Measurements from ENCODE around the gene VSIR. TPM values are rescaled to one million over a fixed set of nuclear protein-coding genes. Genes with fewer than 3 reads are reported as not detected.

Gene VSIR
- total RNA-seq, 1 donor from 2014 or later, result not detected

- no peaks in the 10 kb centered on the region for H3K27me3 Mint-ChIP-seq (ENCODE audit: insufficient read depth, low read depth)
- TF ChIP-seq CTCF (IDR thresholded peaks at IDR 0.05), result no peak
- no peak for TF ChIP-seq EZH2phosphoT487 (IDR thresholded peaks at IDR 0.05)
- TF ChIP-seq EZH2 (IDR thresholded peaks at IDR 0.05), result no peak
These were observed 32.3 kb downstream of the VSIR start for GRCh38 chr10:71741029-71741428.

GRCh38 chr10:71740069-71740653 is 33.2 kb downstream of the VSIR start:
- Histone ChIP-seq H3K36me3 (no peaks in the 10 kb centered on the region), H3K4me1 (peaks cover 10% of the 10 kb centered on the region), H3K27ac (no peak overlapping the region), H3F3A (ENCODE audit: low read depth) (no peaks in the 10 kb centered on the region), H3K4me3 (no peak overlapping the region), H4K20me1 (ENCODE audit: low read depth) (no peaks in the 10 kb centered on the region), H3K27me3 (no peaks in the 10 kb centered on the region), H3K9ac (no peak overlapping the region), H2AFZ (replicated peaks) (no peak overlapping the region), H3K79me2 (ENCODE audit: low read depth) (no peaks in the 10 kb centered on the region), H3K4me2 (no peak overlapping the region), H3K9me3 (ENCODE audit: low read depth) (no peaks in the 10 kb centered on the region)
- Mint-ChIP-seq H3K4me1 (peaks cover 7% of the 10 kb centered on the region), H3K36me3 (no peaks in the 10 kb centered on the region), H3K27ac (no peak overlapping the region), H3K4me3 (no peak overlapping the region), H3K9me3 (no peaks in the 10 kb centered on the region), H3K27me3 (ENCODE audit: insufficient read depth, low read depth) (no peaks in the 10 kb centered on the region)
- DNase-seq (ENCODE audit: low spot score), result no peak
- TF ChIP-seq EZH2phosphoT487 (IDR thresholded peaks at IDR 0.05) (no peak), CTCF (IDR thresholded peaks at IDR 0.05) (no peak), EZH2 (IDR thresholded peaks at IDR 0.05) (no peak)

More at GRCh38 chr10:71741029-71741428, 32.3 kb downstream of the VSIR start:
- Histone ChIP-seq H3F3A (ENCODE audit: low read depth) (no peaks in the 10 kb centered on the region), H3K9me3 (ENCODE audit: low read depth) (no peaks in the 10 kb centered on the region), H3K4me2 (no peak overlapping the region), H4K20me1 (ENCODE audit: low read depth) (no peaks in the 10 kb centered on the region), H3K79me2 (ENCODE audit: low read depth) (no peaks in the 10 kb centered on the region), H3K4me3 (no peak overlapping the region), H2AFZ (replicated peaks) (no peak overlapping the region), H3K4me1 (peaks cover 7% of the 10 kb centered on the region), H3K36me3 (no peaks in the 10 kb centered on the region), H3K27me3 (no peaks in the 10 kb centered on the region), H3K9ac (no peak overlapping the region), H3K27ac (no peak overlapping the region)
- Mint-ChIP-seq H3K4me1 (peaks cover 10% of the 10 kb centered on the region), H3K9me3 (no peaks in the 10 kb centered on the region), H3K4me3 (no peak overlapping the region), H3K27ac (no peak overlapping the region), H3K36me3 (no peaks in the 10 kb centered on the region)
- DNase-seq (ENCODE audit: low spot score), result no peak

- H3K4me2 ChIP-seq, result no peak overlapping the region
- DNase-seq (ENCODE audit: low spot score), result no peak
- H3K9ac ChIP-seq, result no peak overlapping the region
- TF ChIP-seq EZH2phosphoT487 (IDR thresholded peaks at IDR 0.05) (no peak), CTCF (IDR thresholded peaks at IDR 0.05) (no peak), EZH2 (IDR thresholded peaks at IDR 0.05) (no peak)
- peak overlapping the region; percentile 38 for H3K27ac Mint-ChIP-seq
- no peaks in the 10 kb centered on the region for H4K20me1 ChIP-seq (ENCODE audit: low read depth)
- H3K27me3 Mint-ChIP-seq (ENCODE audit: insufficient read depth, low read depth), result no peaks in the 10 kb centered on the region
- H3K27ac ChIP-seq, result no peak overlapping the region
- H2AFZ ChIP-seq (replicated peaks), result no peak overlapping the region
- no peaks in the 10 kb centered on the region for H3K36me3 ChIP-seq
- H3K9me3 ChIP-seq (ENCODE audit: low read depth), result no peaks in the 10 kb centered on the region
- peaks cover 10% of the 10 kb centered on the region for H3K4me1 ChIP-seq
- H3K4me3 Mint-ChIP-seq, result no peak overlapping the region
- H3K79me2 ChIP-seq (ENCODE audit: low read depth), result no peaks in the 10 kb centered on the region
- H3K4me3 ChIP-seq, result no peak overlapping the region
- H3F3A ChIP-seq (ENCODE audit: low read depth), result no peaks in the 10 kb centered on the region
- no peaks in the 10 kb centered on the region for H3K27me3 ChIP-seq
- no peaks in the 10 kb centered on the region for H3K9me3 Mint-ChIP-seq
- no peaks in the 10 kb centered on the region for H3K36me3 Mint-ChIP-seq
- H3K4me1 Mint-ChIP-seq, result peaks cover 7% of the 10 kb centered on the region
These were observed 33.9 kb downstream of the VSIR start for GRCh38 chr10:71739358-71739900.

Data from neural progenitor cell (in vitro differentiated cells).